ENCODE results near the gene NR4A1.

Gene NR4A1

DNA sequence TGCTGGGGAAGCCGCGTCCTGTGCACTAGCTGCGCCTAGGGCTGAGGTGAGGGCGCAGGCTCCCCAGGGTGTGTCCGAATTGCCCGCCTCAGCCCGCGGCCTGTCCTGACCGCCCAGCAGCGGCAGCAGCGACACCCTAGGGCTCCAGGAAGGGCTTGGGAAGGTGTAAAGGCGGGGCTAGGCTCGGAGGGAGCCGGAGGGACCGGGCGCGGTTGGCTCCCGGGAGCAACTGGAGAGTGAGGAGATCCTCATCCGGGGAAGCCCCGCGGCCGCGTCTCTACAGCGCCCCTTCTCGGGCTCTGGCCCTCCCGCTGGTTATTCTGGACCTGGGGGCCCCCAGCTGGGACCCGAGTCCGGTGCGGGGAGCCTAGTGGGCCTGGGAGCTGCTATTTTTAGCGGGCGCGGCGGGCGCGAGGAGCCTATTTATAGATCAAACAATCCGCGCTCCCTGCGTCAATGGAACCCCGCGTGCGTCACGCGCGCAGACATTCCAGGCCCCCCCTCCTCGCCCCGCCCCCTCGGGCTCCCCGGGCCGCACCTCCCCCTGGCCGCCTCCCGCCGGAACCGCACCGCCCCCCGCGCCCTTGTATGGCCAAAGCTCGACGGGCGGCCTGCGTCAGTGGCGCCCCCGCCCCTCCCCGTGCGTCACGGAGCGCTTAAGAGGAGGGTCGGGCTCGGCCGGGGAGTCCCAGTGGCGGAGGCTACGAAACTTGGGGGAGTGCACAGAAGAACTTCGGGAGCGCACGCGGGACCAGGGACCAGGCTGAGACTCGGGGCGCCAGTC, at the start of gene NR4A1:
TSS of gene NR4A1 (plus strand) at position 685 of the 784 bp plus-strand sequence. CDS start 2,887 bp downstream, outside the sequence.
- DNase-seq (ENCODE audit: low read depth) = peak; percentile 91
- peak within 1 kb of the TSS; percentile 90 for H3K4me3 ChIP-seq (ENCODE audit: low read depth, low read length)
- peak; percentile 12 for TF ChIP-seq CTCF (IDR thresholded peaks at IDR 0.05; ENCODE audit: insufficient read depth, low read depth, low read length, missing control alignments)

DNA sequence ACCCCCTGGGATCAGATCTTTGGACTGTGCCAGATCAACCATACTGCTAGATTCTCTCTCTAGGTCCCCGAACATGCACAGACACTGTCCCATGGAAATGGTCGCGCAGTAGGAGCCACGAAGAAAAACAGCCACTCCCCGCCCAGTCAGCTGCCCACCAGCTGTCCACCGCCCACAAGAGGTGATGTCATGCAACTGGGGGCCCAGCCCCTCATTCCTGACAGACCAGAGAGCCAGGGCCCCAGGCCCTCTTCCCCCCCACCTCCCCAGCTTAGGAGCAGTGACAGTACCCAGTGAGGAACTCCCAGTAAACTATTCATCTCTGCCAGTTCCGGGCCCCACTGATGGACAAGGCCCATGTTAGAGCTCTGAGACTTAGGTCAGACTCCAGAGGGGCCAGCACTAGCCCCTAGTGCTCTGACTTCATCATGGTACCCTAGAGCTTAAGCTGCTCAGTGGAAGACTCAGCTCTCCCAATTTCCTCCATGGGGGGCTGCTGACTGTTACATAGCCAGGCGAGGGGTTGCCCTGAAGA, 48.2 kb upstream of the NR4A1 start:
- TF ChIP-seq CTCF (IDR thresholded peaks at IDR 0.05; ENCODE audit: insufficient read depth, low read depth, low read length, missing control alignments) = no peak
- no peak overlapping the region for H3K4me3 ChIP-seq (ENCODE audit: low read depth, low read length)
- DNase-seq (ENCODE audit: low read depth) = no peak

DNA sequence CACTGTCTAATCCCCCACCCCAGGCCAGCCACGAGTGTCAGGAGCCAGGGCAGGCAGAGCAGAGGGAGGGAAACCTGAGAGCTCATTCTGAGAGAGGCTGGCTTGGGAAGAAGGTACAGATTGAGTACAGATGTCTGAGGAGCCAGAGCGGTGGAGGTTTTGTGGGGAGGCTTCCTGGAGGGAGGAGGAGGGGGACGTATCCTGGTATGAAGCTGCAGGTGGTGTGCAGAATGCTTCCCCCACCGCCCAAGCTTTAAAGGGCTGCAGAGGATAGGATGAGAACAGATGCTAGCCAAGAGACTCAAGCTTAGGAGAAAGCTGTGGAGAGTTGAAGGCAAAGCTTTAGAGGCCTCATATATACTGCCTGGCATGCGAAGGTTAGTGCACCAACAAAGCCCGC, 47.7 kb upstream of the NR4A1 start:
- no peak for DNase-seq (ENCODE audit: low read depth)
- TF ChIP-seq CTCF (IDR thresholded peaks at IDR 0.05; ENCODE audit: insufficient read depth, low read depth, low read length, missing control alignments) = no peak
- H3K4me3 ChIP-seq (ENCODE audit: low read depth, low read length) = no peak overlapping the region

DNA sequence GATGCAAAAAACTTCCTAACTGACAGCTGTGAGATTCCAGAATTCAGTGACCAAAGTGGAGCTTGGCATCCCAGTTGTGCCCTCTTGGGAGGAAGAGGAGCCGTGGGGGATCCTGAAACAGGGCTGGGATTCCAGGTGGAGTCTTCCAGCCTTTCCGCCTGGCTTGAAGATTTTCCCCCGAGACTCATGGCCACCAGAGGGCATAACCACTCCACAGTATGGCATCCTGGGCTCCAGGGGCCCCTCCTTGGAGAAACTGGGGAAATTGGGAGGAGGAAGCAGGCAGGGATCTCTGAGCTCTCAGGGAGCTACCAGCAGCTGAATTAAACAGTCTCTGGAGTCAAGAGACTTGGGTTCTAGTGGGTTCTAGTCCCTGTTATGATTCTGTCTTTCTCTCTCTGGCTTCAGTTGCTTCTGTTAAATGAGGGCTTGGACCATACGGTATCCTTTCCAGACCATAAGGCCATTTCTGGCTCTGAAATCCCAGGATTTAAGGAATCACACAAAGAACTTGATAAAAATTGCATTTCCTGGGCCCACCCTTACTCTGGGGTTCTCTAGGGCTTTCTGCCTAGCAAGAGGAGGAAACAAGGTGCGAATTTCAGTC, 47.1 kb upstream of the NR4A1 start:
- no peak overlapping the region for H3K4me3 ChIP-seq (ENCODE audit: low read depth, low read length)
- TF ChIP-seq CTCF (IDR thresholded peaks at IDR 0.05; ENCODE audit: insufficient read depth, low read depth, low read length, missing control alignments) = peak; percentile 50
- DNase-seq (ENCODE audit: low read depth) = no peak

- TF ChIP-seq CTCF (IDR thresholded peaks at IDR 0.05; ENCODE audit: insufficient read depth, low read depth, low read length, missing control alignments) = no peak
Measured at GRCh38 chr12:52005218-52005902, 45.9 kb upstream of the NR4A1 start.

GRCh38 chr12:52005903-52006703, 45.1 kb upstream of the NR4A1 start:
- no peak for TF ChIP-seq CTCF (IDR thresholded peaks at IDR 0.05; ENCODE audit: insufficient read depth, low read depth, low read length, missing control alignments)
- peak; percentile 73 for DNase-seq (ENCODE audit: low read depth)
- H3K4me3 ChIP-seq (ENCODE audit: low read depth, low read length) = peak overlapping the region; percentile 10

More at GRCh38 chr12:52005218-52005902, 45.9 kb upstream of the NR4A1 start:
- no peak overlapping the region for H3K4me3 ChIP-seq (ENCODE audit: low read depth, low read length)
- DNase-seq (ENCODE audit: low read depth) = no peak
